NB4 (cell line): ENCODE measurements around the gene SPSB3.
A peak's percentile ranks its signal among the peaks of the same experiment; 100 is the strongest.

Source experiments
- DNase-seq: peaks from one replicate; pipeline ENCODE4 v3.0.0; 2010; ENCODE audit warnings: low read depth
- H3K4me3 ChIP-seq: one replicate; pipeline ENCODE4 v1.5.1; 2011; ENCODE audit warnings: mild to moderate bottlenecking, low read depth, low read length, moderate library complexity
- MYC ChIP-seq: IDR thresholded peaks from 2 replicates; pipeline ENCODE4 v1.6.1; 2011; ENCODE audit warnings: low read depth, low read length
- POLR2A ChIP-seq: IDR thresholded peaks from 2 replicates; pipeline ENCODE4 v1.6.1; 2011; ENCODE audit warnings: mild to moderate bottlenecking; ENCODE audit not compliant: insufficient read length; ENCODE audit errors: extremely low read depth
- TF ChIP-seq, protein P1 (sequence below): IDR thresholded peaks from 2 replicates; pipeline ENCODE4 v1.6.1; 2011; ENCODE audit warnings: low read depth, low read length
- TF ChIP-seq, protein P2 (sequence below): IDR thresholded peaks from one replicate; pipeline ENCODE4 v1.5.1; 2012; ENCODE audit warnings: low read depth, low read length

Gene SPSB3

DNA sequence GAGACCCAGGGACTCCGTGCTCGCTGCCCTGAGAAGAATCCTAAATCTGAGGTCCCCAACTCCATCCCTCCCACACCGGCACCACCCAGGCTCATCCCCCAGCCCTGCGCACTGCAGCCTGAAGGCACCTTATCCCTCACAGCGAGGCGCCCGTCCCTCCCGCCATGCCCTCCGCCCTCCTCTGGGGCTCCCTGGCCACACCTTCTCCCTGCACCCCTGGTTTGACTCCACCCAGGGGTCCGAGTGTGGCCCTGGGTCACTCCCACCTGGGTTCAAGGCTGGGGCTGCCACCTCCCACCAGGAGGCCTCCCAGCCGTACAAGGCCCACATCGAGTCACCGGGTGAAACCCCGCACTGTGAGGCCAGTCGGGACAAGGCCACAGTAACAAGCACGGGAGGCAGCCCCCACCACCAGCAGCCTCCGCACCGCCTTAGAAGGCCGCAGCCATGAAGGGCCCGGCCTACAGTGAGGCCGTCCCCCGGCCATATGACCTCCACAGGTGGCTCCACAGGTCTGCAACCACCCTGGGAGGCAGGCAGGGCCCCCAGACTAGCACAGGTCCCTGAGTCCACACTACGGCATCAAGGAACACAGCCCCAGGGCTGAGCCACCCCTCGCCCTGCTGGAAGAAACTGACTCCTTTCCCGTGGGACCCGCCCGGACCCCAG lies 36.0 kb upstream of the SPSB3 start:
- DNase-seq: no peak
- H3K4me3 ChIP-seq: no peak overlapping the region

DNA sequence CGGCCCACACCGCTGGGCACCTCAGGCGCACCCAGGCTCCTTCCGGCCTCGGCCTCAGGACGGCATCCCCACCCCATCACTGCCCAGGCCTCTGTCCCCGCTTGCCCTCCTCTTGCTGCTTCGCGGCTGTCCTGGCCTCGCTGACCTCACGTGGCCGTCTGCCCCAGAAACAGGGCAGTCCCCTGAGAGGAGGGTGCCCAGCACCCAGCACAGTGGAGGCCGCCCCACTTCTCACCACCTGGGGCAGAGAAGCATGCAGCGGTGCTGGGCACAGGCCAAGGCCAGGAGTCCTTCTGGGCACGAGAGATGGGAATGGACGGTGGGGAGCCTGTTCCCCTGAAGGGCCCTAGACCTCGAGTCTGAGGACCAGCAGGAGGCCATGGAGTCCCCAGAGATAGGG lies 35.3 kb upstream of the SPSB3 start:
- DNase-seq: no peak
- H3K4me3 ChIP-seq: no peak overlapping the region
- TF ChIP-seq POLR2A: no peak
- no peak for TF ChIP-seq MYC
- TF ChIP-seq, protein P1, sequence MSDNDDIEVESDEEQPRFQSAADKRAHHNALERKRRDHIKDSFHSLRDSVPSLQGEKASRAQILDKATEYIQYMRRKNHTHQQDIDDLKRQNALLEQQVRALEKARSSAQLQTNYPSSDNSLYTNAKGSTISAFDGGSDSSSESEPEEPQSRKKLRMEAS: no peak
- TF ChIP-seq, protein P2, sequence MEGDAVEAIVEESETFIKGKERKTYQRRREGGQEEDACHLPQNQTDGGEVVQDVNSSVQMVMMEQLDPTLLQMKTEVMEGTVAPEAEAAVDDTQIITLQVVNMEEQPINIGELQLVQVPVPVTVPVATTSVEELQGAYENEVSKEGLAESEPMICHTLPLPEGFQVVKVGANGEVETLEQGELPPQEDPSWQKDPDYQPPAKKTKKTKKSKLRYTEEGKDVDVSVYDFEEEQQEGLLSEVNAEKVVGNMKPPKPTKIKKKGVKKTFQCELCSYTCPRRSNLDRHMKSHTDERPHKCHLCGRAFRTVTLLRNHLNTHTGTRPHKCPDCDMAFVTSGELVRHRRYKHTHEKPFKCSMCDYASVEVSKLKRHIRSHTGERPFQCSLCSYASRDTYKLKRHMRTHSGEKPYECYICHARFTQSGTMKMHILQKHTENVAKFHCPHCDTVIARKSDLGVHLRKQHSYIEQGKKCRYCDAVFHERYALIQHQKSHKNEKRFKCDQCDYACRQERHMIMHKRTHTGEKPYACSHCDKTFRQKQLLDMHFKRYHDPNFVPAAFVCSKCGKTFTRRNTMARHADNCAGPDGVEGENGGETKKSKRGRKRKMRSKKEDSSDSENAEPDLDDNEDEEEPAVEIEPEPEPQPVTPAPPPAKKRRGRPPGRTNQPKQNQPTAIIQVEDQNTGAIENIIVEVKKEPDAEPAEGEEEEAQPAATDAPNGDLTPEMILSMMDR: no peak

More for the DNA sequence above, 36.0 kb upstream of the SPSB3 start:
- TF ChIP-seq POLR2A: no peak
- TF ChIP-seq, protein P1: no peak
- TF ChIP-seq, protein P2: no peak
- TF ChIP-seq MYC: no peak

DNA sequence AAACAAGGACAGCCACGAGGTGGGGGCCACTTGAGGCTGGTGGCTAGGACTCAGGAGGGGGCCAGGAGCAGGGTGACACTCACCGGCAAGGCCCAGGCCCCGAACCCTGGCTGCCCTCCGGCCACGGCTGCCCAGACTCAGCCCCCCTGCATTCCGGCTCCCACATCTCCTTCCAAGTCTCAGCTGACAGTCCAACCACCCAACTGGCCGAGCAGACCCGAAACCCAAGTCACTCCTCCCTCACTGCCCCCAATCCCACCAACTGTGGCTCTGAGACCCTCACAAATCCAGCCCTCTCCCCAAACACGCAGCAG lies 34.9 kb upstream of the SPSB3 start:
- no peak overlapping the region for H3K4me3 ChIP-seq
- TF ChIP-seq MYC: no peak
- no peak for DNase-seq

DNA sequence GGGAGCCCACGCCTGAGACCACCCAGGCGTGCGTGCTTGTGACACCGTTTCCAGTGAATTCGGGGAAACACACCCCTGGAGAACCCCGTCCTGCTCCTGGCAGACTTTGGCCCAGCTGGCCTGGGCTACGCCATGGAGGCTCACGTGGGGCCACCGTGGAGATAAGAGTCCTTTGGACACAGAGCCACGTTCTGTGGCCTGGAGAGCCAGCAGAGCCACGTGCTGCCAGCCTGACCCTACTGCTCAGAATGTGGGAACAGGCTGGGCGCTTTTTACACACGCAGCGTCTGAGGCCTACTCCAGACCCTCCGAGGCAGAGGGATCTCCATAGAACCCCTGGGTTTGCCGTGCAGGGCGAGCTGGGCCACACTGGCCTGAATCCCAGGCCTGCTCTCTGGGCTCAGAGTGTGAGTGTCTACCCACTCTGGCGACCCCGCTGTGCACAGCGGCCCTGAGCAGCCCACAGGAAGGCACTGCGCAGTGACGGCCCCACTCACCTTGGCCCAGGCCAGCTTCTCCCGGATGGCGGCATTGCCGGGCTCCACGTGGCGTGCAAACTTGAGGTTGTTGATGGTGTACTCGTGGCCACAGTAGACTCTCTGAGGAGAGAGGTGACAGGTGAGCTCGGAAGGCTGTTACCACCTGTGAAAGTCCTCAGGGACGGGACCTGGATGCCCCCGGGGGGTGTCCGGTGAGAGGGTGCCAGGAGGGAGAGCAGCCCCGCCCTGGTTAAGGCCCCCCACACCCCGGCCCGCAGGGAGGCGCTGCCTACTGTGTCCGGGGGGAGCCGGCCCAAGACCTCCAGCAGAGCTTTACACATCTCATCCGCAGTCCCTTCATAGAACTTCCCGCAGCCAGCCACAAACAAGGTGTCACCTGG lies 34.3 kb upstream of the SPSB3 start:
- TF ChIP-seq, protein P2: no peak
- TF ChIP-seq MYC (no peak), POLR2A (no peak)
- TF ChIP-seq, protein P1: no peak
- no peak overlapping the region for H3K4me3 ChIP-seq
- no peak for DNase-seq

DNA sequence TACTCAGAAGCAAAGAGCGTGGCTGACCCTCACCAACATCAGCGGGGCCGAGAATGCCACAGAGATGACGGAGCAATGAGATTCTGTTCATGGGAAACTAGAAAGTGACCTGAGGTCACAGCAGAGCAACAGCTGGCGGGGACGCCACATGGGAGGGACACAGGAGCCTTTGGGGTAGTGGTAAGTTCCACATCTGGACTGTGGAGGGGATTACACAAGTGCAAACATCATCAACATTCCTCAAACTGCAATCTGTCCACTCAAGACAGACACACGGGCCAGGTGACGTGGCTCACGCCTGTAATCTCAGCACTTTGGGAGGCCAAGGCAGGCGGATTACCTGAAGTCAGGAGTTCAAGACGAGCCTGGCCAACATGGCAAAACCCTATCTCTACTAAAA lies 33.1 kb upstream of the SPSB3 start:
- no peak overlapping the region for H3K4me3 ChIP-seq
- TF ChIP-seq, protein P1: no peak
- no peak for TF ChIP-seq MYC
- no peak for TF ChIP-seq POLR2A
- TF ChIP-seq, protein P2: no peak
- DNase-seq: no peak

DNA sequence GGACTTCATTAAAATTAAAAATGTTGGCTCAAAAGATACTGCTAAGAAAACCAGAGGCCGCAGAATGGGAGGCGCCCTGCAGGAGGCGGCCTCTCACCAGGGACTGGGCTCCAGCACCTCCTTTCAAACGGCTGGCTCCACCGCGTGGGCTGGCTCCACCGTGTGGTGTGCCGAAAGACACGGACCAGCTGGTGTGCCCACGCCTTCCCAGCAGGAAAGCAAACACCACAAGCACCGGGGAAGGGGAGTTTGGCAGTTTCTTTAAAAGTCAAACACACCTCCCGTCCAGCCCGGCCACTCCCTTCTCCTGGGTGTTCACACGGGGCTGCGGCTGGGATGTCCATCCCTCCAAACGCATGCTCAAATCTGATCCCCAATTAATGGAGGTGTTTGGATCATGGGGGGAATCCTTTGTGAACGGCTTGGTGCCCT lies 30.4 kb upstream of the SPSB3 start:
- H3K4me3 ChIP-seq: no peak overlapping the region
- DNase-seq: peak; percentile 75
- TF ChIP-seq, protein P2: peak; percentile 52
- TF ChIP-seq, protein P1: peak; percentile 71
- TF ChIP-seq MYC (peak; percentile 77; the same call in 1 of the 2 replicates), POLR2A (no peak)
